Left renal pelvis (tissue), 4 donors: ENCODE data around the gene HMX3. TPM values are rescaled to one million over a fixed set of nuclear protein-coding genes. Genes with fewer than 3 reads are reported as not detected.

Experiments
- DNase-seq, 4 donors: peaks; one replicate each; pipeline ENCODE4 v3.0.0-alpha.2; 2013; ENCODE audit warnings: low read depth in 4 of 4, low spot score in 3 of 4
- polyA plus RNA-seq, 4 donors: library from polyadenylated mRNA; unstranded; fragments of 120-200 nt; gene quantifications; one replicate each; pipeline ENCODE4 v1.2.1, GENCODE V29; 2013; ENCODE audit not compliant: insufficient read length in 4 of 4

HMX3 gene
- polyA plus RNA-seq, 4 donors = 0.21 to 0.26 TPM; not detected in 2

- DNase-seq = no peak
These were observed 11.3 kb downstream of the HMX3 start for GRCh38 chr10:123146894-123147634.

- no peak for DNase-seq
These were observed 12.1 kb downstream of the HMX3 start, which contains the start of gene HMX2 for GRCh38 chr10:123147635-123148413. TSS of gene HMX2 (plus strand) at chr10:123148136. CDS start at chr10:123148379, 243 bp downstream.

- DNase-seq = no peak
These were observed 12.8 kb downstream of the HMX3 start for GRCh38 chr10:123148414-123149161.

- DNase-seq = no peak
These were observed 13.4 kb downstream of the HMX3 start for GRCh38 chr10:123149162-123149567.

DNA sequence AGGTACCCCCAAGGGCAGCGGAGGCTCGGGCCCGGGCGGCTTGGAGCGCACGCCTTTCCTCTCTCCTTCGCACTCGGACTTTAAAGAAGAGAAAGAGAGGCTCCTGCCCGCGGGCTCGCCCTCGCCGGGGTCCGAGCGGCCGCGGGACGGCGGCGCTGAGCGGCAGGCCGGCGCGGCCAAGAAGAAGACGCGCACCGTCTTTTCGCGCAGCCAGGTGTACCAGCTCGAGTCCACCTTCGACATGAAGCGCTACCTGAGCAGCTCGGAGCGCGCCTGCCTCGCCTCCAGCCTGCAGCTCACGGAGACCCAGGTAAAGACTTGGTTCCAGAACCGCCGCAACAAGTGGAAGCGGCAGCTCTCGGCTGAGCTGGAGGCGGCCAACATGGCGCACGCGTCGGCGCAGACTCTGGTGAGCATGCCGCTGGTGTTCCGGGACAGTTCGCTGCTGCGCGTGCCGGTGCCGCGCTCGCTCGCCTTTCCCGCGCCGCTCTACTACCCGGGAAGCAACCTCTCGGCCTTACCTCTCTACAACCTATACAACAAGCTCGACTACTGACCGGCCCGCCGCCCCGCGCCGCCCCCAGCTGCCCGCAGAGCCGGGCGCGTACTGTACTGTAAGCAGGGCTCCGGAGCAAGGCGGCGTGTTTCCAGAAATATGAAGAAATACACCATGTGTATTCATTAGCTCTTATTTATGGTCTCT, 13.9 kb downstream of the HMX3 start:
- no peak for DNase-seq

DNA sequence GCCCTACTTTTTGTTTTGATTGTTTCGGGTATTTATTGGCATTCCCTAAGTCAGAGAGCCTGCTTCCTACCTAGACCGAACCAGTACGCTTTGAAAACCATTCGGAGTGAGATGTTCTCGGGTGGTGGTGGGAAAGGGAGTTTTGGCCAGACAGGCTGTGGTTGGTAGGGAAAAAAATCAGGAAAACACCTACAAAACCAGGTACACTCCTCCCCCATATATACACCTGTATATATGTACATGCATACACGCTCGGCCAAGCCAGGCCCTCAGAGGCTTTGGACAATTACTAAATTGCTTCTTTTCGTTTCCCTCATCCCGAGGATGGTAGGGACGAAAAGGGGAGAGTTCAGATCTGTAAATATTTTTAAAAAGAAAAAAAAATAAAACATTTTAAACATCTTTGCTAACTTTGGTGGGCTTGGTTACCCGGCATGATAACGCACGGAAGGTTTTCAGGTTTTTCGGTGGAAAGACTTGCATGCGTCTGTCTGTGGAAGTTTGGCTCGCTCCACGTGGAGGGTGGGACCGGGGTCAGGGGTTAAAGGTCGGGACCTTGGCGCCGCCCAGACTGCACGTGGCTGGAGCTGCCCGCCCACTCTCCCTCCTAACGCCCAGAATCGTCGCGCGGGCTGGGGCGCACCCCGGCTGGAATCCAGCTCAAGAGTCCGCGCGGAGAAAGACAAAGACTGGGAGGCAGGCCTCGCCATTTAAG, 14.7 kb downstream of the HMX3 start:
- no peak for DNase-seq

- DNase-seq = no peak
These were observed 15.4 kb downstream of the HMX3 start for GRCh38 chr10:123150986-123151736.

DNA sequence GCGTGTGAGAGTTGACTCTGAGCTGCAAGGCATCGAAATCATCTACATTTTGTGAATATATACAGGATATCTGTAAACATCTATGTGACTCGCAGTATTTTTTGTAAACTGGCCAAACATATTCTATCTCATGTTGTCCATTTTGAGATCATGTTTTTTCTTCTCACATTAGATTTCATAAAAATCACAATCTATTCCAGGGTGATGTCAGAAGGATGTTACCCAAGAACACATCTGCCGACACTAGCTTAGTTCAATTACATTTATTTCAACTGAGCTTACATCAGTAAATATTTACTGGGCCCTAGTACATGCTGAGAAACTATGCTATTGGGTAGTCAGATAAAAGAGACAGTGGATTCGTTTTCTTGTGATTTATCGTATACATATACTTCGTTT, 16.0 kb downstream of the HMX3 start:
- no peak for DNase-seq

DNA sequence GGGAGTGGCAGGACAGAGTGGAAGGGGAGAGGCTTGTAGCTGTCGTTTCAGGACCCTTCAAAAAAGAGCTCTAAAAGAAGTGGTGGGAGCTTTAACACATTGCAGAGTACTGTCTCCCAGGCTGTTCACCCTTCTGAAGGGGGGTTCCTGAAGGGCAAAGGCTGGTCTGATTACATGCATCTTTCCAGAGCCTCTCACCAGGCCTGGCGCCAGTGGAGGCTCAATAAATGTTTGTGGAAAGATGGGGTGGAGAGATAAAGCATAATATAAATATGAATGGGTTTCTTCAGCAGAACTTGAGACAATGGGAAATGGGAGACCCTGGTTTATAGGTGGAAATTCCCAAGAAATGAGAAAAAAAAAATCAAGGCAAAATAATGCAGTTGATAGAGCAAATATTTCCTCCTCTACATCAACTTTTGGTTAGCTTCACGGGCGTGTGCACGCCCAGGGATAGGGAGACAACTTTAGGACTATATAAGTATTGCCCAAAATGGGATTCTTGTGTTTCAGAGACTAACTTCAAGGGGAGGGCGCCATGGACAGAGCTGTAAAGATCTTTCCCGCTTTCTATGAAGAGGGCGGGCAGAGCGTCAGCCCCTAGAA, 17.8 kb downstream of the HMX3 start:
- DNase-seq = no peak

- DNase-seq = peak; percentile 99
These were observed 18.4 kb downstream of the HMX3 start, which contains the start of gene BUB3 for GRCh38 chr10:123154092-123154710. TSS of gene BUB3 (plus strand) at chr10:123154402. CDS start at chr10:123154918, 516 bp downstream.

DNA sequence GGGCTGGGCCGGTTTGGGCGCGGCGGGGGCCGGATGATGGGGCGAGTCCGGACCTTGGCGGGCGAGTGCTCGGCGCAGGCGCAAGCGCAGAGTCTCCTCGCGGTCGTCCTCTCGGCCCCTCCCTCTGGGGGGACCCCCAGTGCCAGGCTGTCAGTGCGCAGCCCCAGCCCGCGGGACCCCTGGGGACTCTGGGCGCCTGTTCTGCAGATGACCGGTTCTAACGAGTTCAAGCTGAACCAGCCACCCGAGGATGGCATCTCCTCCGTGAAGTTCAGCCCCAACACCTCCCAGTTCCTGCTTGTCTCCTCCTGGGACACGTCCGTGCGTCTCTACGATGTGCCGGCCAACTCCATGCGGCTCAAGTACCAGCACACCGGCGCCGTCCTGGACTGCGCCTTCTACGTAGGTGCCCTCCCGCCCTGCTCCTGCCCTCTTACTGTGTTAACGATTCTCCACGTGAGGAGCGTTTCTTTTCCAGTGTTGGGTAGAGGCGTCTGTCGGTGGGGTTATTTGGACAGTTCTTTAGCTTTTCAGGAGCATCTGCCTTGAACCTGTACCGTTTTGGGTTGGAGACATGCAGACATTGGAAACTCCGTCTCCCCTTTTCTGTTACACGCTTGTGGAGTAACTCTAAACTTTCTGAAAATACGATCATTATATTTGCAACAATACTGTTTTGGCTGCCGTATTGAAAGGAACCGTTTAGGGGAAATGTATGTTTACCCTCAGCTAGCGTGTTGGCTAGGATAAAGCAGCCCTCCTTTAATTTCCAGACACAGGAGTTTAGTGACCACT, 19.1 kb downstream of the HMX3 start:
- DNase-seq = no peak

DNA sequence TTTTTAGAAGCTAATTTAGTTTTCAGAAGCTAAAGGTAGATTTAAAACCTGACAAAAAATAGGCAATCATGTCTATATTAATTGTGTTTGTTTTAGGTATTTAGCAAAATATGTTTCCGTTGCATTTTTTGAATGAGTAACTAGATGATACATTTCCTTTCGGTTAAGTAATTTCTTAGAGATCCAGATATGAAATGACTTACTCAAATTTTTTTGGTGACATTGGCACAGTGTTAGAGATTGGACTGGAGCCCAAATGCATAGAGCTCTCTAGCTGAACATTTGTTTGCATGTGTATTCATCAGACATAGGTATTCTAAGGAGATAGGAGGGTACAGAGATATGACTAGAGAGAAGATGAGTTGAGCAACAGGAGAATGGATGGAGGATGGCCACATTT, 20.3 kb downstream of the HMX3 start:
- no peak for DNase-seq

- DNase-seq = no peak
These were observed 21.4 kb downstream of the HMX3 start for GRCh38 chr10:123157210-123157609.

DNA sequence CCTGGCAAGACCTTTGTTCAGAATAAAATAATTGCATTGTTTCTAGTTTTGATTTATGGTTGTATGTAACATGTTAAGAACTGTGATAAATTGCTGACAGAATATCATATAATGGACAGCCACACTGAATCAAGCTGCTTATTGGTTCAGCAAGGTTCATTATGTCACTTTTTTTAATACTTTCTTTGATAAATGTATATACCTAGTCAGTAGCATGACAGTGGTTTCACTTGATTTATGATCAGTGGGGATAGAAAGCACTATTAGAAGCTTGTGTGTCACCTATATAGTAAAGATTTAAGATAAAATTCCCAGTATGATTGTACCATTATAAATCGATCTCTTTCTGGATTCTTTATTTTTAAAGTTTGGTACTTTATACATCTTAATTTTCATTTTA, 22.9 kb downstream of the HMX3 start:
- DNase-seq = no peak

DNA sequence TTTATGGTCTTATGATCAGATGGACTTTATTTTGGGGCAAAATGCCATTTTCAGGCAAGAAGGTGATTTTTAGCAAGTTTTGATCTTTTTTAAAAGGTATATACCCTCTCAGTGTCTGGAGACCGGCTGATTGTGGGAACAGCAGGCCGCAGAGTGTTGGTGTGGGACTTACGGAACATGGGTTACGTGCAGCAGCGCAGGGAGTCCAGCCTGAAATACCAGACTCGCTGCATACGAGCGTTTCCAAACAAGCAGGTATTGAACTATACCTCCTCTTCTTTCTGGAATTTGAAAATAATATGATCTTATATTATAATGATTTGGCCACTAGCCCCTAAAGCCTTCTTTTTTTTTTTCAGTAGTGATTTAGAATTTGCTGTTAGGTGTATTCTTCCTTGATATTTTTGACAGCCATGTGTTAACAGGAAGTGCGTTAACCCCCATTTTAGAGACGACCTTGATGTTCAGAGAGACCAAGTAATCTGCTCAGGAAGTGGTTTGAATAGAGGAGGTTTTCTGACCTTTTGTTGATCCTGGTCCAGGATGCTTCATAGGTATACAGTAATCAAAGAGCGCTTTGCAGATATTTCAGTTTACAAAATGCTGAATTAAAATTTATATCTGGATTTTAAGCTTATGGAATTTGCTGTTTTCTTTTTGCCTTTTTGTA, 24.7 kb downstream of the HMX3 start:
- DNase-seq = no peak

DNA sequence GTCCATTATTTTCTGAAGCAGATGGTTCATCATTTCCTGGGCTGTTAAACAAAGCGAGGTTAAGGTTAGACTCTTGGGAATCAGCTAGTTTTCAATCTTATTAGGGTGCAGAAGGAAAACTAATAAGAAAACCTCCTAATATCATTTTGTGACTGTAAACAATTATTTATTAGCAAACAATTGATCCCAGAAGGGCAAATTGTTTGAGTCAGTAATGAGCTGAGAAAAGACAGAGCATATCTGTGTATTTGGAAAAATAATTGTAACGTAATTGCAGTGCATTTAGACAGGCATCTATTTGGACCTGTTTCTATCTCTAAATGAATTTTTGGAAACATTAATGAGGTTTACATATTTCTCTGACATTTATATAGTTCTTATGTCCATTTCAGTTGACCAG, 28.5 kb downstream of the HMX3 start:
- DNase-seq = no peak
